ENCODE measurements around the gene RXFP4.
A peak's percentile ranks its signal among the peaks of the same experiment; 100 is the strongest.
"Not testable (repeated sequence)": the region's sequence is repeated elsewhere in the genome, so short reads cannot be mapped to it uniquely, and the experiment has no call there.

Gene RXFP4

DNA sequence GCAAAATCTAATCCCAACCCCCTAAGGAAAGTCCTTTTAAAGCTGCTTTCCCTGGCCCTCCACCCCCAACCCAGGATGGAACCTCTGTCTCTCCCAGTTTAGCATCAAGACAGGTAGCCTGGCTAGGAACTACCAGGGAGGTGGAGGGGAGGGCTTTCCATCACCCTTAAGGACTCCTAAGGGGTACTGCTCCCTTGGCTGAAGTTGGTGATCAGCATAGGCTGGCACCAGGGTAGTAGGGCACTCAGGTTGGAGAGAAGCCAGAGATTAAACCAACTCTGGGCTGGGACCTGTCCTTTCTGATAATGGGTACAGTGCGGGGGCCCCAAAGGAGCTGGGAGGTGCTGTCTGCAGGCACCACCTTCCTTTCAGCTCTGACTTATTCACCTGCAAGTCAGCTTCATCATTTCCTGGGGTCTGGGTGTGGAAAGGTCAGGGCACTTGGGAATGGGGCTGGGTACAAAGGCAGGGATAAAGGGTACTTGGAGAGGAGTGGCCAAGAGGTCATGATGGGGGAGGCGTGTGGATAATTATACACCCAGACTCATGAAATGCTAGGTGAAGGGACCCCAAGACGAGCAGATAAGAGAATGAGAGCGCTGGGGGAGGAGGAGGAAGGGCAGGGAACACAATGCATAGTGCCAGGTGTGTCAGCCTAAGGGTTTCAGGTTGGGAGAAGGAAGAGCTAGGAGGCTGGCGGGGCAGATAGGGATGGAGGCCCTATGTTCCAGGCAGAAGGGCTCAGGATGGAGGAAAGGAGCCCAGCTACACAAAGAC is 35.7 kb downstream of the RXFP4 start:
- no peak for DNase-seq (ENCODE audit: low read depth in 1 of 2, low spot score in 1 of 2)

DNA sequence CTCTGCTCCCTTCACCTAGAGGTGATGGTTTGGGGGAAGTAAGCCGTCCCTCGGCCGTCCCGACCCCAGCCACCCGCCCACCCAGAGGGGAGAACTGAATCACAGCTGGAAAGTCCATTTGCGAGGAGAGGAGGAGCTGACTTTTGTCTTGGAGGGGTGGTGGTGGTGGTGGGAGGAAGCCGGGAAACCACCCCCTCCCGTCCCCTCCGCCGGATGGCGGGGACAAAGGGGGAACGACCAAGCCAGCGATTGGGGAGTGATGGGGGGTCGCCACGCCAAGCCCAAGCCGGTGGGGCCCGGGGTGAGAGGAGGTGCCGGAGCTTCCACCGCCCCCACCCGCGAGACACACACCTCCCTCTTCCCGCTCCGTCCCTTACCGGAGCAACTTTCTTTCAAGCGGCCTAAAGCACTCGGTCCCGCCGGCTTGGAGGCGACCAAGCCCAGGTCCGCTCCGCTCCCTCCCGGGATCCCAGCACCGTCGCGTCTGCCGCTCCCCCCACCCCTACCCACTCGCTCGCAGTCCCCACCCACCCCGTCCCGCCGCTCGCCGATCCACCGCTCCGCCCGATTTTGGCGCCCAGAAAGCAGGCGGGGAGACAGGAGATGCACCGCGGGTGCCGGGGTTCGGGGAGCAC is 36.4 kb downstream of the RXFP4 start:
- peak; percentile 57 to 59 for DNase-seq (ENCODE audit: low read depth in 1 of 2, low spot score in 1 of 2)

DNA sequence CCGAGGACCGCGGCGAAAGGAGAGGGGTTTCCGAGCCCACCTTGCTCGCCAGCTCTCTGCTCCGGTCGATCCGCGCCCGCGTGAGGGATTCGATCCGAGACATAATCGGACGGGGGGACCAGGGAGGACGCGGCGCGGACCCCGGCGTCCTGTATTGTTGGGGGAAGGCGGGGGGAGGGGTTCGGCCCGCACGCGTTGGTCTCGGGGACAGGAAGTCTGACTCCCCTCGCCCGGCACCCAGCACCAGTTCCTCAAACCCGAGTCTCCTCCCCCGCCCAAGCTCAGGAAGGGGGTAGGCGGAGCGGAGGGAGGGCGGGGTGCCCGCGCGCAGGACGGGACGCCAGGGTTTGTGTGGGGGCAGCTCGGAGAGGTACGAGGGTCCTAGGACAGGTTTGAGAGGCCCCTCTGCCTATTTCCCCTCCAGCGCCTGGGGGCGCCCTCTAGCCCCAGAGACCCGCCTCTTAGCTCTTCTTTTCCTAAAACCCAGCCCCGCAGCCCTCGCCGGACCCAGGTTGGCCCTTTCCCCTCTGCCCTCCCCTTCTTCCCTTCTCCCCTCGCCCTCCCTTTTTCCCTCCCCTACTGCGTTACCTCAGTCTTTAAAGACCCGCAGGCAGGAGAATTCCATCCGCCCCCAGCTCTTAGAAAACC is 37.0 kb downstream of the RXFP4 start, which contains the start of gene ARHGEF2:
ARHGEF2 (minus strand) TSS at position 223 of the 648 bp plus-strand sequence; CDS start at position 103, 120 bp downstream.
- DNase-seq (ENCODE audit: low read depth in 1 of 2, low spot score in 1 of 2): peak; percentile 60 to 75

DNA sequence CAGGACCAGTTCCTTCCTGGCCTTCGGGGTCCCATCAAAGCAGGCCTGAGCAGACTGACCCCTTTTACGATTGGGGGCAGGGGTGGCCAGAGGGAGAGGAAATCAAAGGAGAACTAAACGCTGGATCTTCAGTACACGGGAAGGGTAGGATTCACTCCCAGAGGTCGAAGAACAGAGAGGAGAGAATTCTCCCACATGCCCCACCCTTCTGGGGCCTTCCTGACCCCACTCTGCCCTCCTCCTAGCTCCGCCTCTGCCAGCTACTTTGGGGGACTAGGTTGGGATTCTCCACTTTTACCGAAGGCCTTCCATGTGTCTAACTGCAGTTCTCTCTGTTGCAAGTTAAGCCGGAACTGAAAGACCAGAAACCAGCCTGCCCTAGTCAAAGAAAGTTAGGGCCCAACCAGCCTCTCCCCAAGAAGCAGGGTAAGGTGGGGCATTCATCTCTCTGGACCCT is 37.6 kb downstream of the RXFP4 start:
- no peak for DNase-seq (ENCODE audit: low read depth in 1 of 2, low spot score in 1 of 2)

DNA sequence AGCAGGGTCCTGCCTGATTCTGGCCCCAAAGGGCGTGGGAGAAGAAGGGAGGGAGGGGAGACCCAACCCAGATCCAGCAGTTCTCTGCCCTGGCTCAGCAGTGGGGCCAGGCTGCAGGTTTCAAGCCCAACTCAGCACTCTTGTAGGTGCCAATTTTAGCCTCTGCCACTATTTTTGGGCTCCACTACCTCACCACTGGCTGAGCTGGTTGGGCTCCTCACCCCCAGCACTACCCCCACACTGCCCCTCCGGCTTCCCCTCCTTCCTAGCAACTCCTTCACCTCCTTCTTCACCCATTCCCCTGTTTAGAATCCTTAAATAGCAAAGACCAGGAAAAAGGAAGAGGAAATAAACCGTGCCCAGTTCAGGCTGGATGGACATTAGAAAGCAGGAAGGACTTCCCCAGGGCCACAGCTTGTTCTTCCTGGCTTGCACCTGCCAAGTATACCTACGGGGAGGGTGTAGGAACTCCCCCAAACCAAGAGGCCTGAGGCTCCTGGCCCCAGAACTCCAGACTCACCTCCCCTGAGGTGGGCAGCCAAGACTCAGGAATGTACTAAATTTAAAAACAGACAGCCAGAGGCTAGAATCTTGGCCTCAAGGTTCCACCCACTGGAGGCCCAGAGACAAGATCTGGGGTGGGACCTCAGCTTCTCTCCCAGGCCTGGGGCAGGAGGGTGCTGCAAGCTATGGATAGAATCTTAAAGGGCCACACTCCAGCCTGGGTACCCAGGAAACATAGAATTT is 38.3 kb downstream of the RXFP4 start:
- DNase-seq (ENCODE audit: low read depth in 1 of 2, low spot score in 1 of 2): no peak

DNA sequence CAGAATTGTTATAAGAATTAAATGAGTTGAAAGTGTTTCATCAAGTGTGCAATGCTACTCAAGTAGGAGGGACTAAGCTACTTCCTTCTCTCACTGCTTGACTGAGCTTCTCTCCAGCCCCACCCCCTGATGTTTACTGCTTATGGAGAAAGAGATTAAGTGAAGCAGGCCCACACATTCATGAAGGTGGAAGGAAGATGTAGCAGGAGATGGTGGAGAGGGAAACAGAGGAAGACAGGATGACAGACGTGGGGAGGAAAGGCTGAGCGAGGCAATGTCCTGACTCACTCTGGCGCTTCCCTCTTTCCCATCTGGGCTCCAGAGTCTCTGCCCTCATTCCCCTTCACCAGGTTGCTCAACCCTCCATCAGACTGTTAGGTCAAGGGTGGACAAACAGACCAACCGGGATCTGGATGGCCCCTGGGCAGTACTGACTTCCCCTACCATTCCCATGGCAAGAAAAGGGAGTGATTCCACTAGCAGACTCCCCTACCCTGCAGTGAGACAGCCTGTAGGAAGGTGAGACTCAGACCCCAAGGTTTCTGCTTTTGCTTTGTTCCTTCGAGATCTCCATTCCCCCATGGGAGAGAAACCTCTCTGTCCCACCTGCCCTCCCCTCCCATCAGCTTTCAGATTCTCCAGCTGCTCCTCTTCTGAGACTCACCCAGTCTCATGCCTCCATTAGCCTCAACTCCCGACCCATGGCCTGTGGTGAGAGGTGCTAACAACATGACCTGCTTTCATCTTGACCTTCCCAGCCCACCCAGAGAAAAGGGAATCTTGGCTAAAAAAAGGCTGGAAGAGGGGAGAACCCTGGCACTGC is 40.0 kb downstream of the RXFP4 start:
- no peak for DNase-seq (ENCODE audit: low read depth in 1 of 2, low spot score in 1 of 2)

DNA sequence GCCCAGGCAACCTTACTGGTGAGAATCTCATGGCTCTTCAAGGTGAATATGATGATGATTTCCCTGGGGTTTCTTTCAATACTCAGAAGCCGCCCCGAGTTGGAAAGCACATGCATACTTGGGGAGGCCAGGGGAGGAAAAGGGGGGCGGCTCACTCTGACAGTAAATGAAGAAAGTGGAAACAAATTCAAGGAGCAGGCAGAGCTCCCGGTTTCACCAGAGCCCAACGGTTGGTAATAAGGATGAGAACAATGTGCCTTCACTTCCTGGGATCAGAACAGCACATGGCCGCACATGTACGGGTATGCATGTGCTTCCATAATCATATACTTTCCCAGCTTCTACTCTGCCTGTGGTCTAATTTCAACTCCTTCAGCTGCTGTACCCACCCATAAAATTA is 40.7 kb downstream of the RXFP4 start:
- no peak for DNase-seq (ENCODE audit: low read depth in 1 of 2, low spot score in 1 of 2)

DNA sequence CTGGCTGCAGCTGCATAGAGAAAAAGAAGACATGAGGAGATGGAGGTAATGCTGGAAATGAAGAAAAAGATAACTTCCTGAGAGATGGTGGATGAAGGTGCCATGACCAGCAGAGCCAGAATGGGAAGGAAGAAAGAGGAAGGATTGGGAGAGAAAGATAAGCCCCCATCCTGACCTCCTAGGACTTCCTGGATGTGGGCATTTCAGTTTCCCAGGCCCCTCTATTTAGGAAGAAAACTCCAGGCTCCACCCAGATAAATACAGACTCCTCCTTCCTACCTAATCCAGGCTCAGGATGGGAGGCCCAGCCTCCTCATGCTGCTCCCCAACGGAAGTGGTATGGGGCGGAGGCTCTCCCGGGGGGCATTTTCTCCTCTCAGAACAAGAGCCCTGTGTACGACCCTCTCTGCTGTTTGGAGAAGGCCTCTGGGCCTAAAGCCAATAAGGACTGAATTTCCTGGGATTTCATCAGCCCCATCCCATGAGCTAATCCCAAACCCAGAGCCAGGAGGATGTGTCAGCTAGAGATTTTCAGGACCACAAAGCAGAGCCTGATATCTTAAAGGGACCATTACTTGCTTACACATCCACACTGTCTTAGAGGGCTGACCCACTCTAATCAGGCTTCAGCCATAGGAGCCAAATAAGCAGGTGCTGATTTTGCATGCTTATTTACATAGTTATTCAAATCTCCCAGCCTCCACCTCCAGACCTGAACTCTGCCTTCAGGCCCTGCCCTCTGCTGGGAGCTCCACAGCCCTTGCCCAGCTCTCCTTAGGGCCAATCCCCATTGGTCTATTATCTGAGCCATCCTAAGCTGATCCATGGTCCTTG is 42.0 kb downstream of the RXFP4 start:
- DNase-seq (ENCODE audit: low read depth in 1 of 2, low spot score in 1 of 2): no peak

DNA sequence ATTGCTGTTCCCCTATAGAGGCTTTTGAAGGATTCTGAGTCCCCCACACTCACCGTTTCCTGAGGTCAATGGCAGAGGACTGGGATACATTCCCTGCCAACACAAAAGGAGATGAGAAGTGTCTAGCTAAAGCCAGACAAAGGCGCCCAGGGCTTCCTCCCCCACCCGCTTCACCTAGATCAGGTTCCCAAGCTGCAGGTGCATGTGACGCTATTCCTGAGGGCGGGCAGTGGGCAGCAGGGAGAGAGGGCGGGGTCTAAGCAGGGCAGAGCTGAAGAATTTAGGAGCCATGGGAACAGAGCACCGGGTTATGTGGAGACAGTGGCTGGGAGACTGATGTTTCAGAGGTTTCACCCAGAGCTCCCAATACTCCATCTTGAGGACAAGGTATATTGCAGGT is 42.9 kb downstream of the RXFP4 start:
- DNase-seq (ENCODE audit: low read depth in 1 of 2, low spot score in 1 of 2): no peak

DNA sequence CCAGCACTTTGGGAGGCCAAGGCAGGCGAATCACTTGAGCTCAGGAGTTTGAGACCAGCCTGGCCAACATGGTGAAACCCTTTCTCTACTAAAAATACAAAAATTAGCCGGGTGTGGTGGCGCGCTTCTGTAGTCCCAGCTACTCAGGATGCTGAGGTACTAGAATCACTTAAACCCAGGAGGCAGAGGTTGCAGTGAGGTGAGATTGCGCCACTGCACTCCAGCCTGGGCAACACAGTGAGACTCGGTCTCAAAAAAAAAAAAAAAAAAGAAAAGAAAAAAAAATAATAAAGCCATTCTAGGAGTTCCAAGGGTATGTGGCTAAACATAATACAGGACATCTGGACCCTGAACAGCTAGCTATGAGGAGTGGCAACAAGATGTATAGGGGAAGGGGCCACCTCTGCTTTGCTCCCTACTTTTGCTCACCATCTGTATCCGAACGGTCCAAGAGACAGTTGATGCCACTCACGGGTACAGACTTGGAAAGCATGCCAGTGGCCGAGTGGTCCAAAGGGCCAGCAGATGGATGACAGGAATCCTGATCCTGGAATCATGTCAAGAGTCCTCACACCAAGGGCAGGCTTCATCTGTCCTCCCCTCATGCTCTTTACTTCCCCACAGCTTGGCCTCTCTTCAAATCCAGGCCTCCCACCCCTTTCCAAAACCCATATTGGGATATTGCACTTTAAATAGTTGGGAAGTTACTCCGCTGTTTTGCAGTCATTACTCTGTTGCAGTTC is 43.6 kb downstream of the RXFP4 start:
- DNase-seq (ENCODE audit: low read depth in 1 of 2, low spot score in 1 of 2): not testable (repeated sequence)

DNA sequence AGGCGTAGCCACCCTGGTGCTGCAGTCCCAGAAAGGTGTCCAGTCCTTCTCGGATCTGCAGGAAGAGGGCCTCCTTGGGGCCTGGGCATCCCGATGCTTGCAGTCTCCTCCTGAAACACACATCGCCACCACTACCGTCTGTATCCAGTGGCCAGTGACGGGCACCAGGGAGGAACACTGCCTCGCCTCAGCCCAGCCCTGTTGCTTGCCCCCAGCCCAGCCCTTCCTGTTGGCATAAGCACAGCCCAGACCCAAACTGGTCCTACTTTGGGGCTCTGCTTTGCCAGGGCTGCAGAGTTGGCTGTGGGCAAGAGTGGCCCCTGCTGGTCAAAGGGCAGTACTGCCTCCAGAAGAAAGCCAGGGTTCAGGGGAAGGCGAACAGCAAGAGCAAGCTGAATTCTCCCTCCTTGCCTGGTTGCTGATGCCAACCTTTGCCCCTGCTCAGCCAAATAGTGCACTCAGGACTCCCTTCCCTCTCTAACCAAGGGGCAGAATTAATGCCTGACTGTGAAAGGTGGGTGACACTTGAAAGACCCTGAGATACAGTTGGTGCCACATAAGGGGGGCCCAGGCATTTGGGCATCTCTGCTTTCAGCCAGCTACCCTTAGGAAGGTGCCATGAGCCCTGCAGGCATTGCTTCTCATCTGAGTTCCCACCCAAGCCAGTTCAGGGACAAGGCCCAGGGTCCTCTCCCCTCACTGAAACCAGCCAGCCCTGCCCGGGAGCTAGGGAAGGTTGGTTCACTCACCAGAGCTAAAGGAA is 48.0 kb downstream of the RXFP4 start:
- DNase-seq (ENCODE audit: low read depth in 1 of 2, low spot score in 1 of 2): peak; percentile 67 to 74

DNA sequence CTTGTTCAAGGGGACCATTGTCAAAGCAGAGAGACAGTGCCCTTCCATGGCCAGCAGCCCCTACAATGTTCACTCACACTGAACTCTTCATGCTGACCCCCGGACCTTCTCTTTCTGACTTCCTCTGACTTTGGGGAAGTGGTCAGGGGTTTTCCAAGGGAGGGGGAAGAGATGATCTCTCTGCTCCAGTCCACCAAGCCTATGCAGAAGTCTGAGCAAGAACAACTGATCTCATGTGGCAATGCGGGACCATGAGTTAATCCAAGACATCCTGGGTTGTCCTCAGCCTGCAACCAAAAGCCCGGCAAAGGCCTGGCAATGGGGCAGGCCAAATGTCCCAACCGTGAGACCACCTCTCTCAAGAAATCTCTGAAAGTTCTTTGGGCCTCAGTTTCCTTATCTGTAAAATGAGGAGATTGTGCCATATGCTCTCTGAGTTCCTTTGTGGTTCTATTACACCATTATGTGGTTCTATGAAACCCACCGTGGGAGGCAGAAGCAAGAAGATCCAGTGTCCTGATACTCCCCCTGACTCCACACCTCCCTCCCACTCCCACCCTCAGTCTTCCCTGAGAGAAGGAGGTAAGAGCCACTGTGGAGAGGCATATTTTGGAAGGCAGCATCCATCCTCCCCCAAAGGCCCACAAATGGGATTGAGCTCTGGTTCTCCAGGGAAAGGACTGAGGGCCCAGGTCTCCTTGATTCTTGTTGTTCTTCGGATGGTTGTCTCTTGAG is 48.7 kb downstream of the RXFP4 start:
- DNase-seq (ENCODE audit: low read depth in 1 of 2, low spot score in 1 of 2): no peak
